ENCODE measurements around the gene KIAA0825. TPM values are rescaled to one million over a fixed set of nuclear protein-coding genes. Genes with fewer than 3 reads are reported as not detected.

The KIAA0825 gene
- total and polyA plus RNA-seq, 2 experiments from 2014 or later, result 1.7 to 1.8 TPM

GRCh38 chr5:94481059-94481458 is 137.3 kb downstream of the KIAA0825 start:
- H3K27me3 ChIP-seq (ENCODE audit: insufficient read depth), result no peaks in the 10 kb centered on the region
- H3K79me2 ChIP-seq (replicated peaks; ENCODE audit: insufficient read depth), result no peaks in the 10 kb centered on the region
- H3K36me3 ChIP-seq (ENCODE audit: insufficient read depth), result no peaks in the 10 kb centered on the region
- no peak overlapping the region for H3K4me3 ChIP-seq
- H3K27ac ChIP-seq (ENCODE audit: low read depth), result no peak overlapping the region
- H3K9me3 Mint-ChIP-seq, result no peaks in the 10 kb centered on the region
- no peaks in the 10 kb centered on the region for H4K20me1 ChIP-seq (replicated peaks; ENCODE audit: insufficient read depth)
- no peak overlapping the region for H3K4me2 ChIP-seq
- H3K27me3 Mint-ChIP-seq (ENCODE audit: insufficient read depth, low read depth, poor library complexity), result no peaks in the 10 kb centered on the region
- no peaks in the 10 kb centered on the region for H3K4me1 Mint-ChIP-seq
- TF ChIP-seq ZNF462 (CRISPR knock-in tag; IDR thresholded peaks at IDR 0.05) (no peak), ZNF331 (CRISPR knock-in tag; IDR thresholded peaks at IDR 0.05; ENCODE audit: low read depth) (no peak), NANOG (IDR thresholded peaks at IDR 0.05; ENCODE audit: borderline replicate concordance) (no peak), REST (IDR thresholded peaks at IDR 0.05; ENCODE audit: unreplicated experiment) (no peak), ETS1 (IDR thresholded peaks at IDR 0.05) (no peak), POLR2AphosphoS5 (IDR thresholded peaks at IDR 0.05; ENCODE audit: low read depth) (no peak), CREB1 (CRISPR knock-in tag; IDR thresholded peaks at IDR 0.05; ENCODE audit: low read depth) (no peak), EZH2phosphoT487 (IDR thresholded peaks at IDR 0.05; ENCODE audit: unreplicated experiment) (no peak), EZH2 (IDR thresholded peaks at IDR 0.05; ENCODE audit: low read depth, unreplicated experiment) (no peak), CTCF (conservative IDR thresholded peaks at IDR 0.05; ENCODE audit: low read depth in 2 of 2) (no peak), ZNF114 (CRISPR knock-in tag; IDR thresholded peaks at IDR 0.05) (no peak), JUNB (IDR thresholded peaks at IDR 0.05; ENCODE audit: unreplicated experiment) (no peak), STAT1 (IDR thresholded peaks at IDR 0.05; ENCODE audit: unreplicated experiment) (no peak)
- peak overlapping the region; percentile 35; the same call in 1 of the 2 replicates for H2AFZ ChIP-seq
- ATAC-seq, result no peak
- H3K9me2 ChIP-seq (ENCODE audit: insufficient read depth), result no peaks in the 10 kb centered on the region
- no peak for DNase-seq (ENCODE audit: low spot score)
- H3K4me1 ChIP-seq (ENCODE audit: insufficient read depth), result no peaks in the 10 kb centered on the region
- no peaks in the 10 kb centered on the region for H3F3A ChIP-seq (replicated peaks; ENCODE audit: low read depth)
- no peak overlapping the region for H3K27ac Mint-ChIP-seq
- H3K4me3 Mint-ChIP-seq, result no peak overlapping the region
- H3K36me3 Mint-ChIP-seq (ENCODE audit: low read depth), result no peaks in the 10 kb centered on the region

Data from GM23338 (cell line).